Choroid plexus epithelial cell (primary cell): Measurements from ENCODE around the gene FOXP1.
A peak's percentile ranks its signal among the peaks of the same experiment; 100 is the strongest.

Experiments
- DNase-seq: peaks from one replicate; pipeline ENCODE4 v3.0.0-alpha.2; 2010; ENCODE audit warnings: low read depth
- H3K4me3 ChIP-seq: 2 replicates; pipeline ENCODE4 v1.5.1; 2011; ENCODE audit warnings: low read depth, mild to moderate bottlenecking, control low read depth, low read length, moderate library complexity
- CTCF ChIP-seq: conservative IDR thresholded peaks from 2 replicates; pipeline ENCODE4 v1.5.1; 2011; ENCODE audit warnings: low read depth, mild to moderate bottlenecking, control low read depth, inconsistent platforms, low read length, moderate library complexity

The FOXP1 gene

GRCh38 chr3:71429597-71429988, 153.9 kb downstream of the FOXP1 start:
- TF ChIP-seq CTCF: no peak
- H3K4me3 ChIP-seq: no peak overlapping the region

GRCh38 chr3:71428841-71429596, 154.5 kb downstream of the FOXP1 start:
- no peak for TF ChIP-seq CTCF
- H3K4me3 ChIP-seq: no peak overlapping the region
- DNase-seq: peak; percentile 70

More at GRCh38 chr3:71429597-71429988, 153.9 kb downstream of the FOXP1 start:
- no peak for DNase-seq

DNA sequence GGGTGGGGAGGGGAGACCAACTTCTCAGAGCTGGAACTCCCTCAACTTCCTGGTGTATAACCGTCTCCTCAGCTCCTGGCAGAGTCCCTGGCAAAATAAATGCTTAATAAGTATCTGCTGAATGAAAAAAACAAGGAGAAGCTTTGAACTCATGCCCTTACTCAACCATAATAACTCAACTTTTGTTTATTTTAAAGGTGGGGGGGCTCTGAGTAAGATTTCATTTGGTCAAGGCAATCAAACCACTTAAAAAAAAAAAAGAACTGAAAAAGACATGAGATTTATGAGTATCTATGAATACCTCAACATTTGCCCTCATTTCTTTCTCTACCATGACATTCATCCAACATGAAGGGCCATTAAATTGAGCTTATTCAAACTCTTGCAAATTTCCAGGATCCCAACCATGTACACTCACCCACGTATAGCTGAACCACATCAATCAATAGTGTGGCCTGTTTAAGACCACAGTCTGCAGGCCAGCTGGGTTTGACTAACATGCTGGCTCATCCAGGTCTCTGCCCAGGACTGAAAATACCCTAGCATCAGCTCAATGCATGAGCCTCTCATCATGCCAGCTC, 157.9 kb downstream of the FOXP1 start:
- no peak overlapping the region for H3K4me3 ChIP-seq
- peak; percentile 58 for DNase-seq
- no peak for TF ChIP-seq CTCF

GRCh38 chr3:71423151-71423906, 160.2 kb downstream of the FOXP1 start:
- TF ChIP-seq CTCF: peak; percentile 22
- no peak for DNase-seq
- H3K4me3 ChIP-seq: no peak overlapping the region

- H3K4me3 ChIP-seq: no peak overlapping the region
- DNase-seq: no peak
- TF ChIP-seq CTCF: no peak
Observed at GRCh38 chr3:71421820-71422566, 161.5 kb downstream of the FOXP1 start.

DNA sequence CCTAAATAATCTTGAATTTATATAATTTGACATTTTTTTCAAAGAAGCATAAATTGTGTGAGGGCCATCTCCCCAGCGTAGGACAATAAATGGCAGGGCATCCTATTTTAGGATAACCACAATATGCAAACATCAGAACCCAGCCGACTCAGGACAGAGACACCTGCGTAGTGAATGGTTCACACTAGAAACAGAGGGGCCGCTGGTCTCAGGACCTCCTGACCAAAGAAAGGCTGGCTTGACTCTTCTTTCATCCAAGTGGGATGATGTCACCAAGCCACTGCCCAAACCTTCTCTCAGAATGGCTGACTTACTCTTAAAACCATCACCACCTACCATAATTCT, 162.1 kb downstream of the FOXP1 start:
- H3K4me3 ChIP-seq: no peak overlapping the region
- TF ChIP-seq CTCF: no peak
- DNase-seq: no peak
